ENCODE results near the gene ATAD3C.

- TF ChIP-seq POLR2AphosphoS5 (IDR thresholded peaks at IDR 0.05) (peak in 1 of 3 donors; percentile 32), CTCF (IDR thresholded peaks at IDR 0.05 in 8 of 11, conservative IDR thresholded peaks at IDR 0.05 in 3 of 11) (no peak)
These were observed 24.8 kb upstream of the ATAD3C start for GRCh38 chr1:1424707-1425106.

Measured in spleen (tissue), 7 donors.